ENCODE results near the gene PREP.

DNA sequence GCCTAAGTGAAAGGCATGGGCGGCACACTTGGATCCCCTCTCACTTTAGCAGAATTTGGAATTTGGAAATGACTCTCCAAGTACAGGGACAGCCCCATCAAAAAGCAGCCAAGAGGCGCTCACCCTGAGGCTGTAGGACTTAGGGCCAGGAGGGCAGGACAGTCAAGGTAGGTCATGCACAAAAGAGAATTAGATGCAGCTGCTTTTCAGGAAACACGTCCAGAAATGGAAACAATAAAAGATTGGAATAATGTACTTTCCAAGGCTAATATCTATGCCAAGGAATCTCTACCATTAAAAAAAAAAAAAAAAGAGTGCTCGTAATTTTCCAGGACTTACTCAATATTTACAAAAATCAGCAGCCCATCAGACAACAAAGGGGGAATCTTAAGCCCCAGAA is 19.9 kb downstream of the PREP start:
- TF ChIP-seq POLR2A (IDR thresholded peaks at IDR 0.05; ENCODE audit: low read depth, low read length) (no peak), POLR2AphosphoS5 (IDR thresholded peaks at IDR 0.05; ENCODE audit: low read depth, low read length) (no peak), TAF1 (IDR thresholded peaks at IDR 0.05; ENCODE audit: low read depth, low read length) (no peak), SPI1 (IDR thresholded peaks at IDR 0.05; ENCODE audit: low read depth, low read length) (no peak), POU2F2 (IDR thresholded peaks at IDR 0.05; ENCODE audit: low read depth, low read length) (no peak), PAX5 (IDR thresholded peaks at IDR 0.05; ENCODE audit: insufficient read depth, low read length, severe bottlenecking) (no peak)
